GM19372 (cell line): Measurements from ENCODE around the gene NCAPD2.
"Not testable (repeated sequence)": the region's sequence is repeated elsewhere in the genome, so short reads cannot be mapped to it uniquely, and the experiment has no call there.

Source experiments
- ATAC-seq: cut with Tn5 transposase; IDR thresholded peaks from one replicate; pipeline ENCODE4 v1.9.1; 2021; ENCODE audit warnings: mild to moderate bottlenecking, low read depth, moderate library complexity; ENCODE audit not compliant: unreplicated experiment

The NCAPD2 gene

DNA sequence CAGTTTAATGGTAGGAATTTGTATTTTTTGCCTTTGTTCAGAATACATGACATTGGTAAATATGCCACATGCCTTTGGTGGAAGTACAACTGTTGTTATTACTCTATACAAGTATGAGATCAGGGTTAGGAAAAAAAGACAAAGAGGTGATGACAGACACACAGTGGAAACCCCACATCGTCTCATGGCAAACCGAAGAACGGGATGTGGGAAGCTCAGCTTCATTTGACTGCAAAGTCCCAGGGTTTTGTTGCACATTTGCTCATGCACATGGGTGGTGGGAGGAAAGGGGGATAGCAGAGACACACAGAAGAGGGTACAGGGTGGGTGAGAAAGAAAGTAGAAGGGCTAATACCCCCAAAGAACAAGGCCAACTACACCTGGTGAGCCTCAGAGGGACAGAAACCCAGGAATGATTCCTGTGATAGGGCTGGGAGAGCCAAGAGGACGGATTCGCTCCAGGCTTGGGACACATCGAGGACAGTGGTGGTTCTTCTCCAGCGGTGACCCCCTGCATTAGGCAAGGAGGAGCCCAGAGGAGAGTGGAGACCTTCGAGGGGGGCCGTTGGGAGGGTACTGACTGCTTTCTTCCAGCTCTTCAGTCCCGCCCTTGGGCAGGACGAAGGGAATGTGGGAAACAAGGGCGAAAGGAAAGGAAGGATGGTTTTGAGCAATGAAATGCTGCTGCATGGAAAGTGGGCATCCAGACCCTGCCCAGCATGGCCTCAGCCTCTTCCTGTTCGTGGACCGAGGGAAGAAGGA lies 31.5 kb upstream of the NCAPD2 start:
- ATAC-seq, result no peak

GRCh38 chr12:6463216-6463615 lies 30.7 kb upstream of the NCAPD2 start:
- no peak for ATAC-seq

GRCh38 chr12:6463858-6464257 lies 30.0 kb upstream of the NCAPD2 start:
- no peak for ATAC-seq

- ATAC-seq, result no peak
Measured at GRCh38 chr12:6464531-6464930, 29.4 kb upstream of the NCAPD2 start.

- ATAC-seq, result no peak
Measured at GRCh38 chr12:6465467-6466183, 28.3 kb upstream of the NCAPD2 start.

DNA sequence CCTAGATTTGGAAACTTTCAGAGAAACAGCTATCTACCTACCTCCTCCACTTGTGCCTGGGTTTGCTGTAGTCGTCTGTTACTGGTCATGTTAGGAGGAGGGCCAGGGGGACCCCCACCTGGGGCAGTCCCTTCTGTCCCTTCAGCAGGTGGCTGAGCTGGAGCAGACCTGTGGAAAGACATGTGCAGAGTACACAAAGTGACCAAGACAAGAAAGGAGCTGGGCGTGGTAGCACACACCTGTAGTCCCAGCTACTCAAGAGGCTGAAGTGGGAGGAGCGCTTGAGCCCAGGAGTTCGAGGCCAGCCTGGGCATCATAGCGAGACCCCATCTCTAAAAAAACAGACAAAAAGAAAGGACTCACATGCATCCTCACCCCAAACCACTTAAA lies 27.7 kb upstream of the NCAPD2 start:
- no peak for ATAC-seq

GRCh38 chr12:6466751-6467150 lies 27.2 kb upstream of the NCAPD2 start:
- ATAC-seq, result not testable (repeated sequence)

GRCh38 chr12:6467571-6468282 lies 26.2 kb upstream of the NCAPD2 start:
- not testable (repeated sequence) for ATAC-seq

- no peak for ATAC-seq
Measured at GRCh38 chr12:6468283-6468575, 25.7 kb upstream of the NCAPD2 start.

DNA sequence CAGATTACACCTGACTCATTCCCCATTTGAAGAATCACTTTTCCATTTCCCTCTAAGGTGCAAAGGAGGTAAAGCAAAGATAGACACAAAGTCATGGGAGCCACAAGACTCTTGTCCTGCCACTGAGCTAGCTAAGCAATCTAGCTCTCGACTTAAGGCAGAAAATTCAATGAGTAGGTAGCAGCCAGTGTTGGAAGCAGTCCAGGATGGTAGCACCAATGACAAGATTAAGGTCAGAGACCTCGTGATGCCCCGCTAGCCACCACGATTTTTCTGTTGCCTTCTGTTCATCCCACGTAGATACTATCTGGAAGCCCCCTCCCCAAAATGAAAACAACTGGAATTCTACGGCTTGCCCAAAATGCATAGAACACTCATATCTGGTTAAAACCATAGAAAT lies 24.8 kb upstream of the NCAPD2 start:
- no peak for ATAC-seq

GRCh38 chr12:6469609-6470374 lies 24.1 kb upstream of the NCAPD2 start:
- ATAC-seq, result no peak

DNA sequence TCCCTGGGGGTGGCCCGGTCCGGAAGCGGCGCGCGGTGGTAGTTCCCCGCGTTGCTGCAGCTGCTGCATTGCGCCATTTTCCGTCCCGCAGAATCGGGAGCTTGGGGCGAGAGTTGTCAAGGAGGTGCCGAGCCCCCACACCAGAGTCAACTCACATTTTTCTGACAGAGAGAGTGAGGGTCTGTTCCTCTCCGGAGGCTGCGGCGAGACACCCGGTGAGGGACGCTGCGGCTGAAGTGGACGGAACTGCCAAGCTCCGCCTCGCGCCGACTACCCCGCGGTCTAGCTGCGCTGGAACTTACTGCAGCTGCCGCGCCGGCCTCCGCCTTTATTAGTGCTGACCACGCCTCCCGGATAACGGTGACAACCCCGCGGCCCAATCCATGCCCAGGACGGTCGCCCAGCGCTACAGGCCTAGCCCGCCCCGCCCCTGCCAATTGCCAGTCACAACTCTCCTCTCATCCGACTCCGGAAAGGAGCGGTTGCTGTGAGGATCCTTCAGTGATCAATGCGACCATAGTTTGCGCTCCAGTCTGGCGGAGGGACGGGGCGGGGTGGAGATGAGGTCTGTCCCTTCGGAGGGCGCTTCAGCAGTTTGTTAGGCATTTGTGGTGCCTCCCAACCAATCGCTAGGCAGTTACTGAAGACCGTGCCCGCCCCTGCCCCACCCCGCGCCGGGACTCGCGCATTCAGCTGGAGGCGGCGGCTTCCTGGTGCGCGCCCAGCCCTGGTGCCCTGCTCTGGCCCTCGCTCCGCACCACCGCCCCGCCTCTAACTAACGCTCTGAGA lies 23.3 kb upstream of the NCAPD2 start, which contains the start of gene VAMP1:
VAMP1 (minus strand) TSS at position 303 of the 789 bp plus-strand sequence; CDS start at position 157, 146 bp downstream.
- peak; percentile 83 for ATAC-seq

DNA sequence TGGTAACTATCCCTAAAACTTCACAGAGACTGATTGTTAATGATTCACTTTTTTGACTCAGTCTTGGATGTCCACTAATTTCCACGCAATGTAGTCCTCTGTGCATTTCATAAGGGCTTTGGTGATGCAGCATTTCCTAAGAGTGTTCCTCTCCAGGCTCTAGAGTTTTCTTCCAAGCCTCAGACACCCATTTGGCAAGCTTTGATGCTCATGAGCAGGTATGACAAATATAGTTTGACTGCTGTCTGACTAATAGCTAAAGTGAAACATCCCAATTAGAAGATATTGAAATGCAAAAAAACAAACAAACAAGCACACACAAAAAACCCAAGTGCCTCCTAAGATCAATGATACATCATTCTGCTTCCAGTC lies 21.9 kb upstream of the NCAPD2 start:
- no peak for ATAC-seq

DNA sequence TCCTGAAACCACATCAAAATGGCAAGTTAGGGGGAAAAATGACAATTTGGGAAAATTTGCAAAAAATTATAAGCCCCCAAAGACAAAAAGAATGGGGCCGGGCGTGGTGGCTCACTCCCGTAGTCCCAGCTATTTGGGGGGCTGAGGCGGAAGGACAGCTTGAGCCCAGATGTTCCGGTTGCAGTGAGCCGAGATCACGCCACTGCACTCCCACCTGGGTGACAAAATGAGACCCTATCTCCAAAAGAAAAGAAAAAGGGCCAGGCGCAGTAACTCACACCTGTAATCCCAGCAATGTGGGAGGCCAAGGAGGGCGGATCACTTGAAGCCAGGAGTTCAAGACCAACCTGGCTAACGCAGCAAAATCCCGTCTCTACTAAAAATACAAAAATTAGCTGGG lies 21.4 kb upstream of the NCAPD2 start:
- no peak for ATAC-seq

DNA sequence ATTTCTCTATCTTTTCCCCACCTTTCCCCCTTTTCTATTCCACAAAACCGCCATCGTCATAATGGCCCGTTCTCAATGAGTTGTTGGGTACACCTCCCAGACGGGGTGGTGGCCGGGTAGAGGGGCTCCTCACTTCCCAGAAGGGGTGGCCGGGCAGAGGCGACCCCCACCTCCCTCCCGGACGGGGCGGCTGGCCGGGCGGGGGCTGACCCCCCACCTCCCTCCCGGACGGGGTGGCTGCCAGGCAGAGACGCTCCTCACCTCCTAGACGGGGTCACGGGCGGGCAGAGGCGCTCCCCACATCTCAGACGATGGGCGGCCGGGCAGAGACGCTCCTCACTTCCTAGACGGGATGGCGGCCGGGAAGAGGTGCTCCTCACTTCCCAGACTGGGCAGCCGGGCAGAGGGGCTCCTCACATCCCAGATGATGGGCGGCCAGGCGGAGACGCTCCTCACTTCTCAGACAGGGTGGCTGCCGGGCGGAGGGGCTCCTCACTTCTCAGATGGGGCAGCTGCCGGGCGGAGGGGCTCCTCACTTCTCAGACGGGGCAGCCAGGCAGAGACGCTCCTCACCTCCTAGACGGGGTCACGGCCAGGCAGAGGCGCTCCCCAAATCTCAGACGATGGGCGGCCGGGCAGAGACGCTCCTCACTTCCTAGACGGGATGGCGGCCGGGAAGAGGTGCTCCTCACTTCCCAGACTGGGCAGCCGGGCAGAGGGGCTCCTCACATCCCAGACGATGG lies 18.5 kb upstream of the NCAPD2 start:
- not testable (repeated sequence) for ATAC-seq

GRCh38 chr12:6476489-6476888 lies 17.4 kb upstream of the NCAPD2 start:
- ATAC-seq, result no peak

DNA sequence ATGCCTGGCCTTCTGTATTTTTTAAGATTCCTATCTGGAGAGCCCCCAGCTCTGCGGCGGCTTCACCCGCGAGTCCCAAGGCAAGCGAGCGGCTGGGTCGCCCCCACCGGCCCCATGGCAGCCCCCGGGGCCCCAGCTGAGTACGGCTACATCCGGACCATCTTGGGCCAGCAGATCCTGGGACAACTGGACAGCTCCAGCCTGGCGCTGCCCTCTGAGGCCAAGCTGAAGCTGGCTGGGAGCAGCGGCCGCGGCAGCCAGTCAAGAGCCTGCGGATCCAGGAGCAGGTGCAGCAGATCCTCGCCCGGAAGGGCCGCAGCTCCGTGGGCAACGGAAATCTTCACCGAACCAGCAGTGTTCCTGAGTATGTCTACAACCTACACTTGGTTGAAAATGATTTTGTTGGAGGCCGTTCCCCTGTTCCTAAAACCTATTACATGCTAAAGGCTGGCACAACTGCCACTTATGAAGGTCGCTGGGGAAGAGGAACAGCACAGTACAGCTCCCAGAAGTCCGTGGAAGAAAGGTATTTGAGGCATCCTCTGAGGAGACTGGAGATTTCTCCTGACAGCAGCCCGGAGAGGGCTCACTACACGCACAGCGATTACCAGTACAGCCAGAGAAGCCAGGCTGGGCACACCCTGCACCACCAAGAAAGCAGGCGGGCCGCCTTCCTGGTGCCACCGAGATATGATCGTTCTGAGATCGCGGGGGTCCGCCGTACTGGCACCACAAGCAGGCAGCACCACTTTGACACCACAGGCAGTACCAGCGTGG lies 16.1 kb upstream of the NCAPD2 start:
- not testable (repeated sequence) for ATAC-seq

GRCh38 chr12:6478416-6478815 lies 15.5 kb upstream of the NCAPD2 start:
- no peak for ATAC-seq

- no peak for ATAC-seq
Measured at GRCh38 chr12:6488240-6488639, 5.7 kb upstream of the NCAPD2 start.
